ENCODE data around the gene GALNTL6.

The GALNTL6 gene
- long read RNA-seq, donor 1, partial matches to known transcripts, result 0 of 1 reads
- long read RNA-seq, donor 1, other reads (novel, unspliced or antisense), result 0 of 1 reads
- long read RNA-seq, donor 2, partial matches to known transcripts, result 0 of 1 reads
- long read RNA-seq, donor 2, other reads (novel, unspliced or antisense), result 0 of 1 reads
- long read RNA-seq, donor 3, result 0 reads
- long read RNA-seq, donor 4, result 0 reads
- long read RNA-seq, donor 5, result 0 reads
- long read RNA-seq, donor 6, partial matches to known transcripts, result 0 of 1 reads
- long read RNA-seq, donor 6, other reads (novel, unspliced or antisense), result 0 of 1 reads
- long read RNA-seq, donor 7, result 0 reads
- long read RNA-seq, donor 8, result 0 reads

DNA sequence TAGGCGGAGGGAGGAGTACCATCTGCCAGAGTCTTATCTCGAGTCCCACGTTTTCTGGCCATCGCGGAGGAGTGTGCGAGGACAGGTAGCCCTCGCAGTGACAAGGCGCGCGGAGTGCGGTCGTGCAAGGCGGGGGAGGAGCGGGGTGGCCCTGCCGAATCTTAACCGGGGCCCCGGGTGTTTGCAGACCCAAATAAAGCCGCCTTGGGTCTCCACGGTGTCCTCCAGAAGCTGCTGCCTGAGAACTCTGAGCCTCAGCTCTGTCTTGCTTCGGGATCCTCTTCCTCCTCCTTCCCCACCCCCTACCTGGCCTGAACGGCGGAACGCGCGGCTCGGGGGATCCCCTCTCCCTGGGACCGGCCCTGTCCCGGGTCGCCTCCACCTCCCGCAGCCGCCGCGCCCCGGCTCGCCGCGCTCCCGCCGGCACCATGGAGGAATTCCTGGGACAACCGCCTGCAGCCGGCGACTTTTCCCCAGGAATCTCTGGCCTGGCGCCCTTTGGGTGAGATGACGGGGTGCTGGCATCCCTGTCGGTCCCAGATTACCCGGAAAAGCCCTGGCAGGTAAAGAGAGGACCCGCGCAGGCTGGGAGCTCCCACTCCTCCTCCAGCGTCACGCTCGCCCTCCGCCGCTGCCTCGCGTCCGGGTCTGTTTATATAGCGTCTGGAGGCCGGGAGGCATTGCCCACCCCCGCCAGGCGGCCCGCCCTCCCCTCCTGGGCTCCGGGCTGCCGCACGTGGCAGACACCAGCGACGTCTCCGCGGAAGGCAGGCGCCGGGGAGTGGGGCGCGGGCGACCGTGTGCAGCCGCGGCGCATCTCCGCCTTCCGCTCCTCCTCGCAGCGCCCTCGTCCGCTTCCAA, at the start of gene GALNTL6:
Gene GALNTL6, plus strand, starts transcription at position 740 of the 861 bp plus-strand sequence.
- peak; percentile 73 for DNase-seq

GRCh38 chr4:171765514-171765913, 47.7 kb upstream of the GALNTL6 start:
- no peak for DNase-seq

- no peak for DNase-seq
These were observed 38.5 kb upstream of the GALNTL6 start for GRCh38 chr4:171774642-171775190.

DNA sequence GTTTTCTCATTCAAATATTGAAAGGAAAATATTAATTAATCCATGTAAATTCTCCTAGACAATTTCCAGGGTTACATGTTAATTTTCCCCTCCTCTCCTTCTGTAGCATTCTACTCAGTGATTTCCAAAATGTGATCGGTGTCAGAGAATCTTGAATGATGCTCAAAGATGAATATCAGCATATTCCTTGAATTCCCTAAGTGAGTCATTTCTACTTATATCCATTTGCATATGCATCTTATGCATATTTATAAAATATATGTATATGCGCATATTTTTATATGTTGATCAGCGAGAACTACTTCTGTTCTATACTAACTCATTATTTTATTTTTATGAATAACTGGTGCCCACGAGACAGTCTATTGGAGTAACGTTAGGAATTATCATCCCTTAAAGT, 33.9 kb upstream of the GALNTL6 start:
- no peak for DNase-seq

GRCh38 chr4:171785388-171785787, 27.8 kb upstream of the GALNTL6 start:
- no peak for DNase-seq

DNA sequence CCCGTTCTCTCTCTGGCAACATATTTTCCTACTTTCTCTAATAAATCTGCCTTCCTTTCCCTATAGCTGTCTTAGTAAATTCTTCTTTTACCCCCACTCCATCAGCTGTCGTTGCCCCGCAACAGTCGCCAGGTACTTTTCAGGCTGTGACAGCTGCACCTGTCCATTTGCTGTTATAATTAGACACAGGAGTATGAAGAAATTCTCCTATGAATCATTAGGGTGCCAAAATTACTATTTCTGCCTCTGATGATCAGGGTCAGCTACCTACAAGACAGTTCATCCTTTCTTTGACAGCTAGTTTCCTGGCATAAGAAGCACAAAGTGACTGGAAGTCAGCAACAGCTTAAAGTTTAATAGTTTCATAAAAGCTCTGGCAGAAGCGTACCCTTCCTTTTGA, 19.5 kb upstream of the GALNTL6 start:
- DNase-seq, result no peak

DNA sequence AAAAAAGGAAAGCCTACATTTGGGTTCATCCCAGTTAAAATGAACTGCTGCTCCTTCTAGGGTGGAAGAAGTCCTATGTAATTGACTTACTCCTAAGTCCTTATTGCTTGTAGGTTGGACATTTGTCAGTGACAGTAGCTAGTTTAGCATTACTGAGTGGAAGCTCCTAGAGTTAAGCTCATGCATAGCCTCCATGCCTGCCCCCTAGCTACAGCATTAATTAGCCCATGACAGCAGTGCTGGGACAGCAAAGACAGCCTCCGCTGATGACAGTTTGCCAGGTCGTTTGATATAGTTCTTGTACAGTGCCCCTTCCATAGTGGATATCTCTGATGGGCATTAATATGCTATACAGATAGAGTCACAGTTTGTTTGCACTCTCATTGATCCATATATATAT, 18.7 kb upstream of the GALNTL6 start:
- no peak for DNase-seq

DNA sequence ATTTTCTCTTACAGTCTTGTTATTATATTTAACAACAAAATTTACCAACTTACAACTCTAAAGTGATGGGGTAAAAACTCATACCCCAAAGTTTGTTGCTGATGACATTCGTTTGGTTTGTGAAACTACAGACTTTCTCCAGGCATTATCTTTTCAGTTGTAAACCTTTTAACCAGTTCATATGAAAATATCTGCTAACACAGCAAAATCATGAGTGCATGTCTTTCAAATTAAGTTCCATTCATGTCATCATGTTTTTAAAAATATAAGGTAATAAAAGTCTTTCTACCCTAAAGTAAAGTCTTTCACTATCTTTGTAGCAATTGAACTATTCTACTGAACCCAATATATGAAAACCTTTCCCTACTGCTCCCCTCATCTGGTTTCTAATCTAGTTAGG, 3.4 kb upstream of the GALNTL6 start:
- DNase-seq, result no peak

- no peak for DNase-seq
These were observed 905 bp upstream of the GALNTL6 start for GRCh38 chr4:171812333-171812664.

DNA sequence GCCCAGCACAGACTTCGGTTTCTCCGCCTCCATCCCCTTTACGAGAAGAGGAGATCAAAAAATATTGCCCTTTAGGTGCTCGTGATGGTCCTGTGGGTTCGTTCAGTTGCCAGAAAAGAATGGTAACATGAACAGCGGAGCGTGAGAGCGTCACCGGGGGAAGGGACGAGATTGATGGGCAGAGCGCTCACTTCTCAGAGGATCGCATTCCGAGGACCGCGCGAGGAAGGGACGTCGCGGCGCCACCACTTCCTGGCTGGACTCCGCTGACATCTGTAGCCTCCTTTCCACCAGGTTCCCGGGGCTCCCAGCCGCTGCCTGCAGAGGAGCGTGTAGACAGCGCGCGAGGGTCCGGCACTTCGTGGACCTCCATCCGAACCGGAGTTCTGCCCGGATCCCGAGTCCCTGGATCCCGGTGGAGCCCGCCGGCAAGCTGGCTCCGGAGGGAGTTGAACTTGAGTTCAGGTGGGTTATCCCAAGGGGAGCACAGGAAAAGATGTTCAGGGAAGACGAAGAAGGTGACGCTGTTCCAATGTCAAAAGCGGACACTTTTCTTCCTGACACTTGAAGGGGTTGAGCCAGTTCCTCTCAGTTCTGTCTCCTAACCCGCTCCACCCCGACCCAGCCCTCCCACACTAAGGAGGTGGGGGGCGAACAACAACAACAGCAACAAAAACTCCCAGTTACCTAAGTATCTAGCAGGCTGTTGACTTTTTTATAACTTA, 484 bp downstream of the GALNTL6 start:
- DNase-seq, result peak; percentile 67

- peak; percentile 4 for DNase-seq
These were observed 1.3 kb downstream of the GALNTL6 start for GRCh38 chr4:171814545-171814944.

- no peak for DNase-seq
These were observed 3.8 kb downstream of the GALNTL6 start for GRCh38 chr4:171817026-171817425.

GRCh38 chr4:171834640-171835039, 21.4 kb downstream of the GALNTL6 start:
- DNase-seq, result no peak

- no peak for DNase-seq
These were observed 30.3 kb downstream of the GALNTL6 start for GRCh38 chr4:171843456-171843855.

GRCh38 chr4:171846232-171846631, 33.0 kb downstream of the GALNTL6 start:
- no peak for DNase-seq

DNA sequence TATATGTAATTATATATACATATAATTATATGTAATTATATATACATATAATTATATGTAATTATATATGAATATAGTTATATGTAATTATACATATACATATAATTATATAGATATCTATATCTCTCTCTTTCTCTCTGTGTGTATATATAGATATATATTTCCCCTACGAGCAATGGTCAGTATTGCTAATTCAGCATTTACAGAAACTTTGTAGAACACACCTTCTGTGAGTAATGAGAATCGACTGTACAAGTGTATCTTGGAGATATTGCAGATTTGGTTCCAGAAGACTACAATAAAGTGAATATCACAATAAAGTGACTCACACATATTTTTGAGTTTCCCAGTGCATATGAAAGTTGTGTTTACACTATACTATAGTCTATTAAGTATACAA, 33.7 kb downstream of the GALNTL6 start:
- no peak for DNase-seq

- no peak for DNase-seq
These were observed 34.5 kb downstream of the GALNTL6 start for GRCh38 chr4:171847751-171848150.

GRCh38 chr4:171849686-171850222, 36.5 kb downstream of the GALNTL6 start:
- DNase-seq, result no peak

DNA sequence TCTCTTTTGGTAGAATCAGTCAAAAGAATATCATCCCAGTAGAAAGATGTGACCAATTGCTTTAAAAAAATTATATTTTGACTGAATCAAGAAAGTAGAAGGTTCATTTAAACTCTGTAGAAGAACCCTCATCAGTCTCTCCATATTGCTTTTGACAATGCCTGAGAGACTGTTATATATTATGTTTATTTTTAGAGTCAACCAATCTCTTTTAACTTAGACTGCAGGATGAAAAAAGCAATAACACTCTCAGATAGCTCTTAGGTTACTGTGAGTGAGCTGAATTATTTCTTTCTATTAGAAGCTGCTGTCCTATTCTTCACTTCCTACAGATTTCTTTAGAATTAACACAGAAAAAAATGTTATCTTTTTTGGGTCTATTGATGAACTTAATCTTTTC, 38.1 kb downstream of the GALNTL6 start:
- no peak for DNase-seq

GRCh38 chr4:171857302-171858012, 44.3 kb downstream of the GALNTL6 start:
- DNase-seq, result no peak

GRCh38 chr4:171875291-171875690, 62.1 kb downstream of the GALNTL6 start:
- DNase-seq, result no peak

DNA sequence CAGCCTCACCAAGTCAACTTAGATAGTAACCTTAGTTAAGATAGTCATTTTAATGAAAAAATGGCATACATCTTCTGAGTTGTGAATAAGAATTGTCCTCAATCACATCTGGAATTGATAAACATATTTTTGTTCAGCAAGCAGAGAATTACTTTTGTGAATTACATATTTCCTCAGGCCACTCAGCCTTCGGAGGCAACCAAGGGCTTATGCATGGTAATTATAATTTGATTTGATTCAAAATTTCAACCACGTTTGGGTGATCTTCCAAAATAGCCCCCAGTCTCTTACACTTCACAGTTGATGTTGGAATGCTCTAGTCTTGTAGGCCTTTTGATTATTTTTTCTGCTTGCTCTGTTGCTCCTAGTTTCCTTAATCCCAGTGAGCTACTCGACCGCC, 63.4 kb downstream of the GALNTL6 start:
- no peak for DNase-seq
